Measurements from ENCODE around the gene NHP2. TPM values are rescaled to one million over a fixed set of nuclear protein-coding genes. Genes with fewer than 3 reads are reported as not detected.
A peak's percentile ranks its signal among the peaks of the same experiment; 100 is the strongest.

The NHP2 gene
- total and polyA plus RNA-seq, 2 experiments from 2014 or later = 435 to 455 TPM

GRCh38 chr5:178160176-178160575 is 6.5 kb upstream of the NHP2 start (continued):
- no peak for TF ChIP-seq REST (IDR thresholded peaks at IDR 0.05; ENCODE audit: unreplicated experiment)
- TF ChIP-seq ZNF331 (CRISPR knock-in tag; IDR thresholded peaks at IDR 0.05; ENCODE audit: low read depth) = no peak
- TF ChIP-seq EZH2 (IDR thresholded peaks at IDR 0.05; ENCODE audit: low read depth, unreplicated experiment) = no peak
- no peak for TF ChIP-seq NANOG (IDR thresholded peaks at IDR 0.05; ENCODE audit: borderline replicate concordance)
- TF ChIP-seq EZH2phosphoT487 (IDR thresholded peaks at IDR 0.05; ENCODE audit: unreplicated experiment) = no peak
- TF ChIP-seq JUNB (IDR thresholded peaks at IDR 0.05; ENCODE audit: unreplicated experiment) = no peak
- TF ChIP-seq CTCF (conservative IDR thresholded peaks at IDR 0.05; ENCODE audit: low read depth in 2 of 2) = no peak

GRCh38 chr5:178155065-178155464 is 1.4 kb upstream of the NHP2 start:
- Histone ChIP-seq H3K4me3 (no peak overlapping the region), H3K79me2 (replicated peaks; ENCODE audit: insufficient read depth) (peaks cover 13% of the 10 kb centered on the region), H3K4me2 (no peak overlapping the region), H3F3A (replicated peaks; ENCODE audit: low read depth) (peaks cover 28% of the 10 kb centered on the region), H3K27ac (ENCODE audit: low read depth) (0 out of 2 replicates have a peak overlapping the region, but pooled peaks have one; percentile 39), H3K9me2 (ENCODE audit: insufficient read depth) (no peaks in the 10 kb centered on the region), H4K20me1 (replicated peaks; ENCODE audit: insufficient read depth) (peaks cover 7% of the 10 kb centered on the region), H3K36me3 (ENCODE audit: insufficient read depth) (peaks cover 9% of the 10 kb centered on the region; the same call in 1 of the 2 replicates), H3K27me3 (ENCODE audit: insufficient read depth) (no peaks in the 10 kb centered on the region), H2AFZ (no peak overlapping the region), H3K4me1 (ENCODE audit: insufficient read depth) (peaks cover 5% of the 10 kb centered on the region; the same call in 1 of the 2 replicates)
- Mint-ChIP-seq H3K9me3 (no peaks in the 10 kb centered on the region; the same call in 2 of the 3 replicates), H3K4me1 (peaks cover 25% of the 10 kb centered on the region), H3K27ac (no peak overlapping the region), H3K36me3 (ENCODE audit: low read depth) (peaks cover 31% of the 10 kb centered on the region), H3K4me3 (no peak overlapping the region; the same call in 2 of the 3 replicates), H3K27me3 (ENCODE audit: insufficient read depth, low read depth, poor library complexity) (peaks cover 10% of the 10 kb centered on the region)
- no peak for TF ChIP-seq EZH2phosphoT487 (IDR thresholded peaks at IDR 0.05; ENCODE audit: unreplicated experiment)
- no peak for TF ChIP-seq JUNB (IDR thresholded peaks at IDR 0.05; ENCODE audit: unreplicated experiment)
- TF ChIP-seq ETS1 (IDR thresholded peaks at IDR 0.05) = no peak
- TF ChIP-seq STAT1 (IDR thresholded peaks at IDR 0.05; ENCODE audit: unreplicated experiment) = no peak
- TF ChIP-seq ZNF331 (CRISPR knock-in tag; IDR thresholded peaks at IDR 0.05; ENCODE audit: low read depth) = no peak
- no peak for TF ChIP-seq CREB1 (CRISPR knock-in tag; IDR thresholded peaks at IDR 0.05; ENCODE audit: low read depth)
- TF ChIP-seq EZH2 (IDR thresholded peaks at IDR 0.05; ENCODE audit: low read depth, unreplicated experiment) = no peak
- TF ChIP-seq NANOG (IDR thresholded peaks at IDR 0.05; ENCODE audit: borderline replicate concordance) = no peak
- no peak for TF ChIP-seq CTCF (conservative IDR thresholded peaks at IDR 0.05; ENCODE audit: low read depth in 2 of 2)
- TF ChIP-seq POLR2AphosphoS5 (IDR thresholded peaks at IDR 0.05; ENCODE audit: low read depth) = no peak
- no peak for TF ChIP-seq ZNF114 (CRISPR knock-in tag; IDR thresholded peaks at IDR 0.05)
- no peak for TF ChIP-seq REST (IDR thresholded peaks at IDR 0.05; ENCODE audit: unreplicated experiment)
- ATAC-seq = no peak
- DNase-seq (ENCODE audit: low spot score) = no peak
